ENCODE data around the gene SPTBN5. TPM values are rescaled to one million over a fixed set of nuclear protein-coding genes. Genes with fewer than 3 reads are reported as not detected.

SPTBN5 gene
- total RNA-seq, 3 donors from 2014 or later (not counting 1 experiment from before 2014, with no cell fraction given) = 4.1 to 6.0 (median 5.2) TPM

DNA sequence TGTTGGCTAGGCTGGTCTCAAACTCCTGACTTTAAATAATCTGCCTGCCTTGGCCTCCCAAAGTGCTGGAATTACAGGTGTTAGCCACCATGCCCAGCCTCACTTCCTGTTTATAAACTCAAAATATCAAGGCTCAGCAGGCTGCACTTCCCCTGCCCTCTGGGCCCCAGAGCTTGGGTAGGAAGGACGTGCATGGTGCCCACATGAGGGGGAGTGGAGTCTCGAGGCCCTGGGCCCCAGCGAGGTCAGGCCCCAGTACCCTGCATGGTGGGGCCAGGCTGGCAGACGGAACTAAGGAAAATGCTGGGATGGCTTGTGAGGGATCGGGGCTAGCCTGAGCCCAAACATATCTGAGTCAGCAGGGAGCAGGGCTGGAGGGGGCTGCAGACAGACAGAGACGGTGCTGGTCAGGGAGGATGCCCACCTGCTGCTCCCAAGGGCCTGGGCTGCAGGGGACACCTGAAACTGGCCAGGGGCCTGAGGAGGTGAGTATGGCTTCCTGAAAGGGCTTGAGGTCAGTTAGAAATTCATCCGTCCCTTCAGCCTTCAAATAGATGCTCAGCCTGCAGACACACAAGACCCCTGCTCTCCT is 5.1 kb downstream of the SPTBN5 start:
- H3K27ac ChIP-seq (ENCODE audit: low read length) = no peak overlapping the region
- no peaks in the 10 kb centered on the region for H3K9me3 ChIP-seq (ENCODE audit: control insufficient read depth, insufficient read depth, low read length)
- Mint-ChIP-seq H3K4me3 (peak overlapping the region; percentile 17), H3K27ac (peak overlapping the region; percentile 61 to 84), H3K4me1 (peaks cover 10 to 42% of the 10 kb centered on the region in 2 donors), H3K36me3 (no peaks in the 10 kb centered on the region), H3K27me3 (ENCODE audit: low read depth in 2 of 2) (no peaks in the 10 kb centered on the region), H3K9me3 (no peaks in the 10 kb centered on the region)
- DNase-seq = peak in 1 of 2 donors; percentile 24
- no peak overlapping the region for H3K4me3 ChIP-seq (ENCODE audit: low read length)
- H3K36me3 ChIP-seq (ENCODE audit: control insufficient read depth, insufficient read depth, low read length) = no peaks in the 10 kb centered on the region
- peaks cover 40% of the 10 kb centered on the region for H3K4me1 ChIP-seq (ENCODE audit: control insufficient read depth, insufficient read depth, low read length)
- intact Hi-C loops (cut with micrococcal nuclease) = no loop called here
- peak in 2 of 3 donors; percentile 41 to 44 for ATAC-seq
- TF ChIP-seq, protein P1, sequence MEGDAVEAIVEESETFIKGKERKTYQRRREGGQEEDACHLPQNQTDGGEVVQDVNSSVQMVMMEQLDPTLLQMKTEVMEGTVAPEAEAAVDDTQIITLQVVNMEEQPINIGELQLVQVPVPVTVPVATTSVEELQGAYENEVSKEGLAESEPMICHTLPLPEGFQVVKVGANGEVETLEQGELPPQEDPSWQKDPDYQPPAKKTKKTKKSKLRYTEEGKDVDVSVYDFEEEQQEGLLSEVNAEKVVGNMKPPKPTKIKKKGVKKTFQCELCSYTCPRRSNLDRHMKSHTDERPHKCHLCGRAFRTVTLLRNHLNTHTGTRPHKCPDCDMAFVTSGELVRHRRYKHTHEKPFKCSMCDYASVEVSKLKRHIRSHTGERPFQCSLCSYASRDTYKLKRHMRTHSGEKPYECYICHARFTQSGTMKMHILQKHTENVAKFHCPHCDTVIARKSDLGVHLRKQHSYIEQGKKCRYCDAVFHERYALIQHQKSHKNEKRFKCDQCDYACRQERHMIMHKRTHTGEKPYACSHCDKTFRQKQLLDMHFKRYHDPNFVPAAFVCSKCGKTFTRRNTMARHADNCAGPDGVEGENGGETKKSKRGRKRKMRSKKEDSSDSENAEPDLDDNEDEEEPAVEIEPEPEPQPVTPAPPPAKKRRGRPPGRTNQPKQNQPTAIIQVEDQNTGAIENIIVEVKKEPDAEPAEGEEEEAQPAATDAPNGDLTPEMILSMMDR (IDR thresholded peaks at IDR 0.05) = no peak
- no peaks in the 10 kb centered on the region for H3K27me3 ChIP-seq (ENCODE audit: control insufficient read depth, insufficient read depth, low read length)
- WGBS (ENCODE audit: insufficient coverage) = 55% methylated on average over 7 of the region's 7 CpGs

DNA sequence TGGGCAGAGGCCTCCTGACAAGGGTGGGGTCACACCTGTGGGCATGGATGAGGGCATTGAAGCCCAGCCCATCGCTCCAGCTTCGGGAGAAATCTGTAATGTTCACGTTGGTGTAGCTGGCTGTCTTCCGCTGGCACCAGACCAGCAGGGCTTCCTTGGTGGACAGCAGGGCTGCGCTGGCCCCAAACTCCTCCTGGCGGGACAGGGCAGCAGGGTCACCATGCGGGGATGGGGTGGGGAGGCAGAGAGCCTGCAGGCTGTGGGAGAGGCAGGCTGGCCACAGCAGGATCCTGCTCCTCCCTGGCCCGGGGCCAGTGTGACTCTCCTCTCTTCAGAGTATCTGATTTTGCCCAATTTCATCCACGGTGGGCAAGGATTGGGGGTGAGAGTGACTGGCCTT is 6.0 kb downstream of the SPTBN5 start:
- DNase-seq (no peak), ATAC-seq (no peak)
- intact Hi-C loops (cut with micrococcal nuclease) = no loop called here
- WGBS (ENCODE audit: insufficient coverage) = 96% methylated on average over 9 of the region's 9 CpGs
- H3K4me3 ChIP-seq (ENCODE audit: low read length) = no peak overlapping the region
- Mint-ChIP-seq H3K4me3 (no peak overlapping the region), H3K36me3 (no peaks in the 10 kb centered on the region), H3K27ac (no peak overlapping the region), H3K9me3 (no peaks in the 10 kb centered on the region), H3K27me3 (ENCODE audit: low read depth in 2 of 2) (no peaks in the 10 kb centered on the region), H3K4me1 (peaks cover 10 to 39% of the 10 kb centered on the region in 2 donors)
- no peaks in the 10 kb centered on the region for H3K36me3 ChIP-seq (ENCODE audit: control insufficient read depth, insufficient read depth, low read length)
- TF ChIP-seq, protein P1 (IDR thresholded peaks at IDR 0.05) = no peak
- H3K27me3 ChIP-seq (ENCODE audit: control insufficient read depth, insufficient read depth, low read length) = no peaks in the 10 kb centered on the region
- H3K27ac ChIP-seq (ENCODE audit: low read length) = no peak overlapping the region
- H3K4me1 ChIP-seq (ENCODE audit: control insufficient read depth, insufficient read depth, low read length) = peaks cover 31% of the 10 kb centered on the region
- no peaks in the 10 kb centered on the region for H3K9me3 ChIP-seq (ENCODE audit: control insufficient read depth, insufficient read depth, low read length)

DNA sequence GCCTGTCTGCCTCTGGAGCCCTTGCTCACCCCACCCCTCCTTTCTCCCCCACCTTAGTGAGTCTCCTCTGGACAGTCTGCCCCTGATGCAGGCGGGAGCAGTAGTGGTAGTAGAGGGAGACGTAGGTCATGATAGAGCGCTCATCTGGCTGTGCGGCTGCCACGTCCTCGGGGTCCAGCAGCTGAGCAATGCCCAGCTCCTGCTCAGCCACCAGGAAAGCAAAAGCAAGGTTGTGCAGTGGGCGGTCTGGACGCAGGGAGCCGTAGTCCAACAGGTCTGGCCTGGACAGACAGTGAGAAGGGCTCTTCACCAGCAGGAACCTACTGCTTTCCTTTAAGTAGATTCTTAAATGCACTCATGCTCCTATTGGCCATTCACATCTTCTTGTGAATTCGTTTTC is 6.7 kb downstream of the SPTBN5 start:
- Mint-ChIP-seq H3K9me3 (no peaks in the 10 kb centered on the region), H3K27me3 (ENCODE audit: low read depth in 2 of 2) (no peaks in the 10 kb centered on the region), H3K4me1 (peaks cover 10 to 32% of the 10 kb centered on the region in 2 donors), H3K36me3 (no peaks in the 10 kb centered on the region), H3K4me3 (peak overlapping the region; percentile 2), H3K27ac (no peak overlapping the region)
- WGBS (ENCODE audit: insufficient coverage) = 93% methylated on average over 10 of the region's 10 CpGs
- TF ChIP-seq, protein P1 (IDR thresholded peaks at IDR 0.05) = no peak
- Histone ChIP-seq H3K27ac (ENCODE audit: low read length) (no peak overlapping the region), H3K4me1 (ENCODE audit: control insufficient read depth, insufficient read depth, low read length) (peaks cover 28% of the 10 kb centered on the region), H3K27me3 (ENCODE audit: control insufficient read depth, insufficient read depth, low read length) (no peaks in the 10 kb centered on the region), H3K4me3 (ENCODE audit: low read length) (no peak overlapping the region), H3K9me3 (ENCODE audit: control insufficient read depth, insufficient read depth, low read length) (no peaks in the 10 kb centered on the region), H3K36me3 (ENCODE audit: control insufficient read depth, insufficient read depth, low read length) (no peaks in the 10 kb centered on the region)
- no peak for DNase-seq
- ATAC-seq = no peak
- intact Hi-C loops (cut with micrococcal nuclease) = no loop called here

DNA sequence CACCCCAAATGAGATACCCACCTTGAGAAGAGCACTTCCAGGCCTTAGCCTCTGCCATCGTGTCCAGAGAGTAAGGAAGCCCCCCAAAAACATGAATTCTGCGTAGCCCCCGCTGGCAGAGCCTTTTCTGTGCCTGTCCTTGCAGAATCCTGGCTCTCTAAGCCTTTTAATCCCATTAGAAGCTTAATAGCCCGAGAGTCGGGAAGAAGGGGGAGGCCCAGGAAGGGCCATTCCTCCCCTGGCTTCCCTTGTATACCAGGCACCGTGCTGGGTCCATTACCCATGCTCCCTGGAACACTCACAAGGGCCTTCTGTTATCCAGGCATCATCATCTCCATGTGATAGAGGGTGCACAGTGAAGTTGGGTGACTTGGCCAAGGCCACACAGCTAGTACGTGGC is 7.1 kb downstream of the SPTBN5 start:
- Mint-ChIP-seq H3K27ac (no peak overlapping the region), H3K4me3 (no peak overlapping the region), H3K36me3 (no peaks in the 10 kb centered on the region), H3K4me1 (peaks cover 10 to 31% of the 10 kb centered on the region in 2 donors), H3K9me3 (no peaks in the 10 kb centered on the region), H3K27me3 (ENCODE audit: low read depth in 2 of 2) (no peaks in the 10 kb centered on the region)
- intact Hi-C loops (cut with micrococcal nuclease) = no loop called here
- Histone ChIP-seq H3K27me3 (ENCODE audit: control insufficient read depth, insufficient read depth, low read length) (no peaks in the 10 kb centered on the region), H3K9me3 (ENCODE audit: control insufficient read depth, insufficient read depth, low read length) (no peaks in the 10 kb centered on the region), H3K4me3 (ENCODE audit: low read length) (no peak overlapping the region), H3K27ac (ENCODE audit: low read length) (no peak overlapping the region), H3K4me1 (ENCODE audit: control insufficient read depth, insufficient read depth, low read length) (peaks cover 28% of the 10 kb centered on the region), H3K36me3 (ENCODE audit: control insufficient read depth, insufficient read depth, low read length) (no peaks in the 10 kb centered on the region)
- no peak for ATAC-seq
- DNase-seq = no peak
- 99% methylated on average over 7 of the region's 7 CpGs for WGBS (ENCODE audit: insufficient coverage)
- TF ChIP-seq, protein P1 (IDR thresholded peaks at IDR 0.05) = no peak
